ENCODE results near the gene ZNF668. TPM values are rescaled to one million over a fixed set of nuclear protein-coding genes. Genes with fewer than 3 reads are reported as not detected.

Gene ZNF668
- total RNA-seq, 6 experiments from 2014 or later: 15.0 to 24.5 (median 17.5) TPM

- no peak for DNase-seq
- H3K4me1 Mint-ChIP-seq (ENCODE audit: low read depth): peaks cover 25% of the 10 kb centered on the region
- H3K27ac Mint-ChIP-seq: no peak overlapping the region
- no peak overlapping the region for H3K4me3 Mint-ChIP-seq
- TF ChIP-seq CTCF (IDR thresholded peaks at IDR 0.05): no peak
- H3K27me3 Mint-ChIP-seq (ENCODE audit: insufficient read depth): peaks cover 2% of the 10 kb centered on the region; the same call in 1 of the 2 replicates
- peaks cover 3% of the 10 kb centered on the region; the same call in 1 of the 2 replicates for H3K36me3 Mint-ChIP-seq (ENCODE audit: low read depth)
- no peaks in the 10 kb centered on the region for H3K9me3 Mint-ChIP-seq
Observed at GRCh38 chr16:31029272-31029671, 44.8 kb downstream of the ZNF668 start.

DNA sequence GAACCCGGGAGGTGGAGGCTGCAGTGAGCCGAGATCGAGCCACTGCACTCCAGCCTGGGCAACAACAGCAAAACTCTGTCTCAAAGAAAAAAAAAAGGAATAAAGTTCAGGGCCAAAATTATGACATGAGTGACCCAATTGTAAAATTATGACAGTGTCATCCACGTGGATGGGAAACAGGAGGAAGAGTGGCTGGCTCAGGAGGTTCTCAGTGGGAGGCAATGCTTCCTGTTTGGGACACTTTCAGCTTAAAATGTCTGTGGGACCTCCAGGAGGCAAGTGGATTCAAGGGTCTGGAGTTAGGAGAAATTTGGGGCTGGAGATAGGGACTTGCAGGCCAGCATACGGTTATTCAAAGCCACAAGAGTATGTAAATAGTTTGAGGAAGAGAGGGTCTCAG lies 48.7 kb downstream of the ZNF668 start:
- no peaks in the 10 kb centered on the region for H3K36me3 Mint-ChIP-seq (ENCODE audit: low read depth)
- H3K27me3 Mint-ChIP-seq (ENCODE audit: insufficient read depth): peaks cover 2% of the 10 kb centered on the region; the same call in 1 of the 2 replicates
- no peak for TF ChIP-seq CTCF (IDR thresholded peaks at IDR 0.05)
- no peak overlapping the region for H3K4me3 Mint-ChIP-seq
- H3K9me3 Mint-ChIP-seq: no peaks in the 10 kb centered on the region
- peaks cover 8% of the 10 kb centered on the region; the same call in 1 of the 2 replicates for H3K4me1 Mint-ChIP-seq (ENCODE audit: low read depth)
- peak overlapping the region; percentile 8; the same call in 1 of the 2 replicates for H3K27ac Mint-ChIP-seq
- no peak for DNase-seq

GRCh38 chr16:31023627-31024226 lies 50.3 kb downstream of the ZNF668 start:
- Mint-ChIP-seq H3K36me3 (ENCODE audit: low read depth) (no peaks in the 10 kb centered on the region), H3K9me3 (no peaks in the 10 kb centered on the region), H3K4me3 (no peak overlapping the region), H3K4me1 (ENCODE audit: low read depth) (peaks cover 8% of the 10 kb centered on the region; the same call in 1 of the 2 replicates), H3K27ac (no peak overlapping the region), H3K27me3 (ENCODE audit: insufficient read depth) (peaks cover 2% of the 10 kb centered on the region; the same call in 1 of the 2 replicates)
- TF ChIP-seq CTCF (IDR thresholded peaks at IDR 0.05): no peak
- DNase-seq: no peak

- H3K4me1 Mint-ChIP-seq (ENCODE audit: low read depth): peaks cover 8% of the 10 kb centered on the region; the same call in 1 of the 2 replicates
Observed at GRCh38 chr16:31023252-31023602, 50.8 kb downstream of the ZNF668 start.

DNA sequence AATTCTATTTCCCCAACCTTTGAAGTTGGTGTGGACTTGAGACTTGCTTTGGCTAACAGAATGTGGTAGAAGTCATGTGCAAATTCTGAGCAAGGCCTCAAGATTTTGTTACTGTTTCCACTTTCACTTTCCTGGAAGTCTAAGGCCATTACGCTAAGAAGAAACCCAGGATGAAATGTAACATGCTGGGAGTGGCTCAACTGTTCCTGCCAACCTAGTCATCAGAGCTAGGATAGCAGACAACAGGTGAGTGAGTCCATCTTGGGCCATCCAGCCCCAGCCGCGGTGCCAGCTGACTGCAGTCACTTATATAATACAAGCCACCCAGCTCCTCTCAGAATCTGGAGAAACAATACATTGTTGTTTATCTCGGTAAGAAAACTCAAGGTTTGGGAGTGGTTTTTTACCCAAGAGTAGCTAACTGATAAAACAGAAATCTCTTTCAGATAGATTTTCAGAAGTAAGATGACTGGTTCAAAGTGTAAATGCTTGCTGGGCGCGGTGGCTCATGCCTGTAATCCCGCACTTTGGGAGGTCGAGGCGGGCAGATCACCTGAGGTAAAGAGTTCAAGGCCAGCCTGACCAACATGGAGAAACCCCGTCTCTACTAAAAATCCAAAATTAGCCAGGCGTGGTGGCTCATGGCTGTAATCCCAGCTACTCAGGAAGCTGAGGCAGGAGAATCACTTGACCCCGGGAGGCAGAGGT lies 51.3 kb downstream of the ZNF668 start:
- Mint-ChIP-seq H3K4me3 (no peak overlapping the region), H3K4me1 (ENCODE audit: low read depth) (peaks cover 8% of the 10 kb centered on the region; the same call in 1 of the 2 replicates), H3K27ac (no peak overlapping the region), H3K9me3 (no peaks in the 10 kb centered on the region), H3K27me3 (ENCODE audit: insufficient read depth) (peaks cover 2% of the 10 kb centered on the region; the same call in 1 of the 2 replicates), H3K36me3 (ENCODE audit: low read depth) (no peaks in the 10 kb centered on the region)
- TF ChIP-seq CTCF (IDR thresholded peaks at IDR 0.05): no peak
- no peak for DNase-seq

More at GRCh38 chr16:31023252-31023602, 50.8 kb downstream of the ZNF668 start:
- H3K4me3 Mint-ChIP-seq: no peak overlapping the region
- DNase-seq: no peak
- peaks cover 2% of the 10 kb centered on the region; the same call in 1 of the 2 replicates for H3K27me3 Mint-ChIP-seq (ENCODE audit: insufficient read depth)
- H3K9me3 Mint-ChIP-seq: no peaks in the 10 kb centered on the region
- H3K27ac Mint-ChIP-seq: no peak overlapping the region
- TF ChIP-seq CTCF (IDR thresholded peaks at IDR 0.05): no peak
- H3K36me3 Mint-ChIP-seq (ENCODE audit: low read depth): no peaks in the 10 kb centered on the region
